Mononuclear cell (primary cell): ENCODE results near the gene KCNJ11. TPM values are rescaled to one million over a fixed set of nuclear protein-coding genes. Genes with fewer than 3 reads are reported as not detected.

Experiments
- total RNA-seq: library from RNA; depleted of rRNA; stranded (reverse); fragments of >200 nt; gene quantifications from one replicate; pipeline ENCODE4 v1.2.3, GENCODE V29; 2012

KCNJ11 gene
- total RNA-seq, 1 donor: 0.10 TPM

Other genes with a start within 250 kb of the KCNJ11 start
- 44.9 TPM for gene PIK3C2A, start 180.7 kb downstream of the KCNJ11 start, total RNA-seq
- 69.1 TPM for gene NUCB2, start 111.9 kb downstream of the KCNJ11 start, total RNA-seq
- 5.1 TPM for gene NCR3LG1, start 36.9 kb downstream of the KCNJ11 start, total RNA-seq
- gene ABCC8, start 88.2 kb upstream of the KCNJ11 start, total RNA-seq: under 0.01 TPM
- gene USH1C, start 155.8 kb upstream of the KCNJ11 start, total RNA-seq: not detected
- gene OTOG, start 158.6 kb upstream of the KCNJ11 start, total RNA-seq: not detected